SK-N-SH treated with all-trans-retinoic acid at 6 μM for 48 hours (cell line): Measurements from ENCODE around the gene PRCP.

Experiments used
- ATAC-seq: fragments of 200-7000 bp; cut with Tn5 transposase; 3 replicates; pipeline ENCODE4 v1.9.1; 2020; ENCODE audit warnings: mild to moderate bottlenecking, moderate library complexity
- ARNTL ChIP-seq: fragments of 450-650 bp; formaldehyde crosslinking; IDR thresholded peaks from 2 replicates; pipeline ENCODE4 v1.5.0; 2020; ENCODE audit warnings: low read depth, mild to moderate bottlenecking, moderate library complexity, borderline replicate concordance
- BACH2 ChIP-seq: fragments of 250-450 bp; sonication (Bioruptor Pico); IDR thresholded peaks from 2 replicates; pipeline ENCODE4 v1.9.0; 2021; ENCODE audit warnings: mild to moderate bottlenecking, borderline replicate concordance
- CREB5 ChIP-seq: fragments of 250-450 bp; sonication (Bioruptor Pico); IDR thresholded peaks from 2 replicates; pipeline ENCODE4 v1.5.1; 2020; ENCODE audit warnings: low read depth, mild to moderate bottlenecking, moderate library complexity
- CSDC2 ChIP-seq: fragments of 250-450 bp; sonication (Bioruptor Pico); IDR thresholded peaks from 2 replicates; pipeline ENCODE4 v1.5.0; 2020; ENCODE audit warnings: mild to moderate bottlenecking, moderate library complexity
- CSRNP3 ChIP-seq: fragments of 250-450 bp; sonication (Bioruptor Pico); IDR thresholded peaks from 2 replicates; pipeline ENCODE4 v1.5.1; 2021; ENCODE audit warnings: mild to moderate bottlenecking, moderate library complexity
- ESRRG ChIP-seq: fragments of 250-450 bp; sonication (Bioruptor Pico); IDR thresholded peaks from 2 replicates; pipeline ENCODE4 v1.6.1; 2021; ENCODE audit warnings: mild to moderate bottlenecking
- GLIS3 ChIP-seq: fragments of 250-450 bp; sonication (Bioruptor Pico); IDR thresholded peaks from 2 replicates; pipeline ENCODE4 v1.5.0; 2020; ENCODE audit warnings: mild to moderate bottlenecking, moderate library complexity
- OSR1 ChIP-seq: fragments of 250-450 bp; sonication (Bioruptor Pico); IDR thresholded peaks from 2 replicates; pipeline ENCODE4 v1.8.0; 2022; ENCODE audit warnings: moderate library complexity, mild to moderate bottlenecking, inconsistent platforms
- PATZ1 ChIP-seq: fragments of 250-450 bp; sonication (Bioruptor Pico); IDR thresholded peaks from 2 replicates; pipeline ENCODE4 v1.8.0; 2020; ENCODE audit warnings: mild to moderate bottlenecking, moderate library complexity, borderline replicate concordance
- POU6F1 ChIP-seq: fragments of 250-450 bp; sonication (Bioruptor Pico); IDR thresholded peaks from 2 replicates; pipeline ENCODE4 v1.8.0; 2021; ENCODE audit warnings: low read depth, mild to moderate bottlenecking, moderate library complexity, borderline replicate concordance
- PPARA ChIP-seq: fragments of 250-450 bp; sonication (Bioruptor Pico); IDR thresholded peaks from 2 replicates; pipeline ENCODE4 v1.5.0; 2020; ENCODE audit warnings: mild to moderate bottlenecking, borderline replicate concordance
- RARB ChIP-seq: fragments of 250-450 bp; sonication (Bioruptor Pico); IDR thresholded peaks from 2 replicates; pipeline ENCODE4 v1.8.0; 2021; ENCODE audit warnings: mild to moderate bottlenecking, moderate library complexity
- SNAI2 ChIP-seq: fragments of 250-450 bp; sonication (Bioruptor Pico); IDR thresholded peaks from 2 replicates; pipeline ENCODE4 v1.5.0; 2020; ENCODE audit warnings: mild to moderate bottlenecking, moderate library complexity
- TCF4 ChIP-seq: fragments of 250-450 bp; sonication (Bioruptor Pico); IDR thresholded peaks from 2 replicates; pipeline ENCODE4 v1.8.0; 2021; ENCODE audit warnings: mild to moderate bottlenecking, moderate library complexity, borderline replicate concordance
- TOX ChIP-seq: fragments of 250-450 bp; sonication (Bioruptor Pico); IDR thresholded peaks from 2 replicates; pipeline ENCODE4 v1.8.0; 2021; ENCODE audit warnings: mild to moderate bottlenecking, moderate library complexity, borderline replicate concordance
- TSHZ2 ChIP-seq: fragments of 250-450 bp; sonication (Bioruptor Pico); IDR thresholded peaks from 2 replicates; pipeline ENCODE4 v1.5.0; 2020; ENCODE audit warnings: mild to moderate bottlenecking, moderate library complexity
- ZC3H10 ChIP-seq: fragments of 250-450 bp; sonication (Bioruptor Pico); IDR thresholded peaks from 2 replicates; pipeline ENCODE4 v1.5.1; 2021; ENCODE audit warnings: mild to moderate bottlenecking, moderate library complexity
- ZFP3 ChIP-seq: fragments of 250-450 bp; sonication (Bioruptor Pico); IDR thresholded peaks from 2 replicates; pipeline ENCODE4 v1.5.0; 2020; ENCODE audit warnings: mild to moderate bottlenecking, moderate library complexity
- ZFP30 ChIP-seq: fragments of 450-650 bp; formaldehyde crosslinking; IDR thresholded peaks from 2 replicates; pipeline ENCODE4 v1.5.0; 2022; ENCODE audit warnings: mild to moderate bottlenecking, moderate library complexity
- ZNF565 ChIP-seq: fragments of 450-650 bp; formaldehyde crosslinking; conservative IDR thresholded peaks from 2 replicates; pipeline ENCODE4 v1.5.0; 2020; ENCODE audit warnings: low read depth, mild to moderate bottlenecking, moderate library complexity
- ZNF8 ChIP-seq: fragments of 450-650 bp; formaldehyde crosslinking; IDR thresholded peaks from 2 replicates; pipeline ENCODE4 v1.5.0; 2020; ENCODE audit warnings: mild to moderate bottlenecking, moderate library complexity

The PRCP gene

GRCh38 chr11:82907371-82907770, 7.1 kb upstream of the PRCP start:
- TF ChIP-seq PATZ1 (no peak), ZC3H10 (CRISPR knock-in tag) (no peak), OSR1 (CRISPR knock-in tag) (no peak), ZNF8 (CRISPR knock-in tag) (no peak), TOX (CRISPR knock-in tag) (no peak), BACH2 (no peak), ZFP3 (CRISPR knock-in tag) (no peak), SNAI2 (CRISPR knock-in tag) (no peak)
- no peak; the same call in 2 of the 3 replicates for ATAC-seq

- TF ChIP-seq GLIS3 (no peak), TOX (CRISPR knock-in tag) (no peak), OSR1 (CRISPR knock-in tag) (no peak), POU6F1 (CRISPR knock-in tag) (no peak), SNAI2 (CRISPR knock-in tag) (no peak), ESRRG (no peak), TSHZ2 (CRISPR knock-in tag) (no peak), ZFP3 (CRISPR knock-in tag) (no peak), RARB (CRISPR knock-in tag) (no peak), ZC3H10 (CRISPR knock-in tag) (no peak), PPARA (no peak), ARNTL (CRISPR knock-in tag) (no peak), PATZ1 (no peak), CREB5 (CRISPR knock-in tag) (no peak), ZNF565 (no peak), TCF4 (CRISPR knock-in tag) (no peak), ZNF8 (CRISPR knock-in tag) (no peak), BACH2 (no peak), ZFP30 (CRISPR knock-in tag) (no peak), CSRNP3 (no peak)
- ATAC-seq = peak; percentile 40; the same call in 2 of the 3 replicates
Observed at GRCh38 chr11:82906931-82907330, 6.7 kb upstream of the PRCP start.

- ATAC-seq = no peak
- TF ChIP-seq CSDC2 (no peak), BACH2 (no peak), TSHZ2 (CRISPR knock-in tag) (no peak), ZC3H10 (CRISPR knock-in tag) (no peak), CSRNP3 (no peak), POU6F1 (CRISPR knock-in tag) (no peak)
Observed at GRCh38 chr11:82906236-82906635, 6.0 kb upstream of the PRCP start.
